ENCODE results near the gene XYLT2. TPM values are rescaled to one million over a fixed set of nuclear protein-coding genes. Genes with fewer than 3 reads are reported as not detected.

XYLT2 gene
- total RNA-seq, 1 experiment from 2014 or later = 26.4 TPM

GRCh38 chr17:50381920-50382319, 36.0 kb downstream of the XYLT2 start:
- H3K4me3 Mint-ChIP-seq = no peak overlapping the region; a peak in 1 of 5 replicates
- H3K23ac ChIP-seq (ENCODE audit: insufficient read length, low read depth, low read length) = no peak overlapping the region

More at GRCh38 chr17:50381920-50382319, 36.0 kb downstream of the XYLT2 start:
- no peak overlapping the region for H3K18ac ChIP-seq (ENCODE audit: insufficient read length, low read depth, low read length)
- no peak overlapping the region for H2BK12ac ChIP-seq (ENCODE audit: insufficient read length, low read depth, low read length)
- no peak overlapping the region for H2BK5ac ChIP-seq (ENCODE audit: insufficient read length, low read length)
- no peaks in the 10 kb centered on the region for H3K9me3 ChIP-seq (ENCODE audit: control insufficient read depth, low read depth, low read length)
- H4K5ac ChIP-seq (ENCODE audit: insufficient read length, low read depth, low read length) = no peak overlapping the region
- H2BK120ac ChIP-seq (ENCODE audit: low read depth, low read length, poor library complexity, severe bottlenecking) = no peak overlapping the region
- H3K27ac Mint-ChIP-seq = no peak overlapping the region
- no peak overlapping the region for H3K9ac ChIP-seq (ENCODE audit: extremely low read depth, insufficient read length, low read length)
- no peaks in the 10 kb centered on the region for H3K79me2 ChIP-seq (ENCODE audit: insufficient read depth, low read length)
- H3K9me3 Mint-ChIP-seq = no peaks in the 10 kb centered on the region
- H3K36me3 Mint-ChIP-seq (ENCODE audit: insufficient read depth in 1 of 3, low read depth in 3 of 3) = peaks cover 23 to 83% (median 76%) of the 10 kb centered on the region in 3 experiments; a peak in 6 of 7 replicates
- no peaks in the 10 kb centered on the region for H3K4me1 ChIP-seq (ENCODE audit: insufficient read depth, low read length)
- H2AFZ ChIP-seq (ENCODE audit: low read length) = no peak overlapping the region
- H4K91ac ChIP-seq (ENCODE audit: insufficient read length, low read depth, low read length) = no peak overlapping the region
- H3K27ac ChIP-seq (ENCODE audit: insufficient read length, low read depth, low read length) = no peak overlapping the region
- H3K4me2 ChIP-seq (ENCODE audit: insufficient read depth, insufficient read length, low read length) = no peak overlapping the region
- H3K4me1 Mint-ChIP-seq = no peaks in the 10 kb centered on the region
- no peak for TF ChIP-seq CTCF (conservative IDR thresholded peaks at IDR 0.05)
- H3K27me3 Mint-ChIP-seq (ENCODE audit: low read depth) = no peaks in the 10 kb centered on the region
- H3T11ph ChIP-seq (ENCODE audit: low read length) = no peak overlapping the region
- no peak overlapping the region for H4K8ac ChIP-seq (replicated peaks; ENCODE audit: insufficient read length, low read depth, low read length)
- H4K20me1 ChIP-seq (ENCODE audit: control insufficient read depth, insufficient read depth, insufficient read length) = no peaks in the 10 kb centered on the region
- no peak overlapping the region for H2AK5ac ChIP-seq (ENCODE audit: insufficient read length, low read length)
- no peak for DNase-seq
- no peaks in the 10 kb centered on the region for H3K79me1 ChIP-seq (ENCODE audit: insufficient read depth, low read depth, low read length, poor library complexity, severe bottlenecking)
- no peak overlapping the region for H2BK20ac ChIP-seq (ENCODE audit: low read depth, low read length, poor library complexity, severe bottlenecking)
- H3K56ac ChIP-seq (ENCODE audit: insufficient read length, low read depth, low read length) = no peak overlapping the region
- H2BK15ac ChIP-seq (ENCODE audit: low read depth, low read length) = no peak overlapping the region
- no peak overlapping the region for H3K14ac ChIP-seq (ENCODE audit: insufficient read depth, low read length)
- no peaks in the 10 kb centered on the region for H3K27me3 ChIP-seq (ENCODE audit: insufficient read depth, low read length)
- no peak overlapping the region for H3K4ac ChIP-seq (ENCODE audit: low read depth, low read length)
- no peaks in the 10 kb centered on the region for H3K23me2 ChIP-seq (ENCODE audit: insufficient read length, low read depth, low read length, poor library complexity, severe bottlenecking)
- no CpG with 5 or more reads among the region's 3 CpGs for WGBS (ENCODE audit: extremely low coverage, insufficient read length, low lambda C conversion rate)
